ENCODE measurements around the gene NEURL1.

Gene NEURL1, protein sequence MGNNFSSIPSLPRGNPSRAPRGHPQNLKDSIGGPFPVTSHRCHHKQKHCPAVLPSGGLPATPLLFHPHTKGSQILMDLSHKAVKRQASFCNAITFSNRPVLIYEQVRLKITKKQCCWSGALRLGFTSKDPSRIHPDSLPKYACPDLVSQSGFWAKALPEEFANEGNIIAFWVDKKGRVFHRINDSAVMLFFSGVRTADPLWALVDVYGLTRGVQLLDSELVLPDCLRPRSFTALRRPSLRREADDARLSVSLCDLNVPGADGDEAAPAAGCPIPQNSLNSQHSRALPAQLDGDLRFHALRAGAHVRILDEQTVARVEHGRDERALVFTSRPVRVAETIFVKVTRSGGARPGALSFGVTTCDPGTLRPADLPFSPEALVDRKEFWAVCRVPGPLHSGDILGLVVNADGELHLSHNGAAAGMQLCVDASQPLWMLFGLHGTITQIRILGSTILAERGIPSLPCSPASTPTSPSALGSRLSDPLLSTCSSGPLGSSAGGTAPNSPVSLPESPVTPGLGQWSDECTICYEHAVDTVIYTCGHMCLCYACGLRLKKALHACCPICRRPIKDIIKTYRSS

DNA sequence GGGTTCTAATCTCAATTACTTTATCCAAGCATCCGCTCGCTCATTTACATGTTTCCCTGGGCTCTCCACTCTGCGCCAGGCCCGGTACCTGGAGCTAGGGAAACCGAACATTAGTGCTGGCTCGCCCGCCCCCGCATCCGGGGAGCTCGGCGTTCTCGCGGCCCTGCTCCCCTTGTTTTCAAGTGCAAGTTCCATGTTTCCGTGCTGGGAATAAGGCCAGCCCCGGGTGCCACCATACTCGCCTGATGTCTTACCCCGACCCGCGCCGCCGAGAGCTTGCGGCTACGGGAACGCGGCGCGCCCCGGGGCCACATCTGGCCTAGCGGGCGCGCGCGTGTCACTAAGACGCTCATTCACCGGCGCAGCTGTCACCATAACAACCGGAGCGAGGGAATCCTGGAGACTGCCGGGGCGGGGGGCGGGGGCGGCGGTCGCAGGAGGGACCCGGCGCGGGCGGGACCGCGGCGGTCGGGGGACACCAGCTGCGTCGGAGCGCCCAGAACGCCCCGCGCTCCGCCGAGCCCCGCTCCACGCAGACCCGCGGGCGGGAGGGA lies at the start of gene NEURL1:
TSS of gene NEURL1 (plus strand) at position 344 of the 554 bp plus-strand sequence. CDS start 683 bp downstream, outside the sequence.
- DNase-seq (ENCODE audit: low spot score): peak; percentile 40

DNA sequence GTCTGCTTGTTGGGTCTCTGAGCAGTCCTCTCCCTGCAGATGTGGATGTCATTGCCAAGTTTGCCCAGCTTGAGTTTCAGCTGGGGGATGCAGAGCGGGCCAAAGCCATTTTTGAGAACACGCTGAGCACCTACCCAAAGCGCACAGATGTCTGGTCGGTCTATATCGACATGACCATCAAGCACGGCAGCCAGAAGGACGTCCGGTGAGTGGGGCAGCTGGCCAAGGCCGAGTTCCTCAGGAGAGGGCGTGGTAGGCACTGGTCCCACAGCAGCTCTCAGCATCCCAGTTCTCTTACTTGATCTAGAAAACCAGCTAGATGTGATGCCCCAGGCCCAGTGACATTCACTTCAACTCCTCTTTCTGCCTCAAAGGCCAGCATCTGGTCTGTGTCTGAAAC lies 49.0 kb upstream of the NEURL1 start:
- DNase-seq (ENCODE audit: low spot score): no peak

DNA sequence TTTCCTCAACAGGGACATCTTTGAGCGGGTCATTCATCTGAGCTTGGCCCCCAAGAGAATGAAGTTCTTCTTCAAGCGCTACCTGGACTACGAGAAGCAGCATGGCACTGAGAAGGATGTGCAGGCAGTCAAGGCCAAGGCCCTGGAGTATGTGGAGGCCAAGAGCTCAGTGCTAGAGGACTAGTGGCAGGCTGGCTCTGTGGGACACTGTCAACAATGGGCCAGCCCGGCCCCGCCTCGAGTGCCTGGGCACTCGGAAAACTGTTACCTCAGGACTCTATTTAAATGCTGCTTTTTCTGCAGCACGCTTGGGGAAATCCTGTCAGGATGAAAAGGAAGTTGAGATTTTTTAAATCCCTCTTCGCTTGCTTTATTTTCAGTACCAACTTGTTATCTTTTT lies 48.1 kb upstream of the NEURL1 start:
- no peak for DNase-seq (ENCODE audit: low spot score)

DNA sequence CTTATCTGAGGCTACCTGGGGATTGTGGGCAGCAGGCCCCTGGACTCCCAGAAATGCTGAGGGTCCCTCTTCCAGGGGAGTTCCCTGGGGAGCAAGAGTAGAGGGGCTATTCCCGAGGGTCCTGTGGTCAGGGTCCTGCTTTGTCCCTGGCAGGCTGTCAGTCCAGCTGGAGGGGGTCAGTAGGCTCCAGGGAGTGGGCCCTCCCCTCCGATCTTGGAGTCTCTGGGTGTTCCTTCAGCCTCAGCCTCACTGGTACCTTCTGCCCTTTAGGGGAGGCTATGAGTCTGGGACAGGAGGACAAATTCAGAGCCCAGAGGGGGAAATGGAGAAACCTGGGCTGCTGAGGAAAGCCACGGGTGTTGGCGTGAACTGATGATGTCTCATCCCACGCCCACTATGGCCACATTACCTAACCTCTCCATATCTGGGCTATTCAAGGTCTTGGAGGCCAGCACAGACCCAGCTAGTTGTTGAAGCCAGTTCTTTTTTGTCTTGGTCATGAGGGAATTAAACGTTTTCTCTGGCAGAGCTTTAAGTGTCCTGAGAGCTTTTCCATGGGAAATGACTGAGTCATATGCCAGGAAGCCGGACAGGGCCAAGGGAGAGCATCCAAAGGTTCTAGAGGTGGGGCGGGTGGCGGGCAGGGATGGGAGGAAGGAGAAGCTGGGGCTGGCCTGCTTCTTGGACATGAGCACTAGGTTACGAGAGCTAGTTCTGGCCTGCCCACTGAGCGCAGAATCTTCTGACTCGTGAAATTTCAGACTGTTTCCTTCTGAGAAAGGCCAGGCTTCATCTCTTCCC lies 47.5 kb upstream of the NEURL1 start:
- no peak for DNase-seq (ENCODE audit: low spot score)

DNA sequence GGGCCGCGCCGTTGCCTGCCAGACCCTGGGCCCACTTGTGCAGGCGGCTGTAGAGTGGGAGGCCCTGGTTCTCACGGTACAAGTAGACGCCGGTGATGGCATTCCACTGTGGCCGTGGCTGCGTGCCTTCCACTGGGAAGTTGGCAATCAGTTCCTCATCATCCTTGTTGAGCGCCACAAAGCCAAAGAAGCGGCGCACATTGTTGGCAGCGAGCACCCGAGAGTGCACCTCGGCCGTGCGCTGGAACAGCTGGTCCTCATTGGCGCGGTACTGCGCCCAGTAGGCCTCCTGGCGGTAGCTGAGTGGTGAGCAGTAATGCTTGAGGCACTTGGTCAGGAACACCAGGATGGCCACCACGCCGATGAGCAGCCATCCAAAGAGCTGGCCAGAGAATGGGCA lies 46.3 kb upstream of the NEURL1 start:
- DNase-seq (ENCODE audit: low spot score): no peak

DNA sequence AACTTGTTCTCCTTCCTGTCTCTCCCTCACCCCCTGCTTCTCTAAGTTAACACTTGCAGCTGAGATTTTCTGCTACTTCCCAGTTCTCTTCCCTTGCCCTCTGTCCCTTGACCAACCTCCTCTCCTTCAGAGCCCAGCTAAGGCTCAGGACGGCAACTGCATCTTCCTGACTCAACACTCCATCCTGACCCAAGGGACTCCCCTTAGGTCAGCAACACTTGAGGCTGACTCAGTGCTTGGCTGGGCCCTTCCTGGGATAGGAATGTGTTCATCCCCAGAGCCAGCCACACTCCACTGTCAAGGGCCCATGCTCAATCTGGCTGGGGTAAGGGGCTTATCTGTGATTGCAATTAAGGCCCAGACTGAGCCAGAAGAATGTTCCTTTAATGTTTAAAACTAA lies 44.8 kb upstream of the NEURL1 start:
- no peak for DNase-seq (ENCODE audit: low spot score)

DNA sequence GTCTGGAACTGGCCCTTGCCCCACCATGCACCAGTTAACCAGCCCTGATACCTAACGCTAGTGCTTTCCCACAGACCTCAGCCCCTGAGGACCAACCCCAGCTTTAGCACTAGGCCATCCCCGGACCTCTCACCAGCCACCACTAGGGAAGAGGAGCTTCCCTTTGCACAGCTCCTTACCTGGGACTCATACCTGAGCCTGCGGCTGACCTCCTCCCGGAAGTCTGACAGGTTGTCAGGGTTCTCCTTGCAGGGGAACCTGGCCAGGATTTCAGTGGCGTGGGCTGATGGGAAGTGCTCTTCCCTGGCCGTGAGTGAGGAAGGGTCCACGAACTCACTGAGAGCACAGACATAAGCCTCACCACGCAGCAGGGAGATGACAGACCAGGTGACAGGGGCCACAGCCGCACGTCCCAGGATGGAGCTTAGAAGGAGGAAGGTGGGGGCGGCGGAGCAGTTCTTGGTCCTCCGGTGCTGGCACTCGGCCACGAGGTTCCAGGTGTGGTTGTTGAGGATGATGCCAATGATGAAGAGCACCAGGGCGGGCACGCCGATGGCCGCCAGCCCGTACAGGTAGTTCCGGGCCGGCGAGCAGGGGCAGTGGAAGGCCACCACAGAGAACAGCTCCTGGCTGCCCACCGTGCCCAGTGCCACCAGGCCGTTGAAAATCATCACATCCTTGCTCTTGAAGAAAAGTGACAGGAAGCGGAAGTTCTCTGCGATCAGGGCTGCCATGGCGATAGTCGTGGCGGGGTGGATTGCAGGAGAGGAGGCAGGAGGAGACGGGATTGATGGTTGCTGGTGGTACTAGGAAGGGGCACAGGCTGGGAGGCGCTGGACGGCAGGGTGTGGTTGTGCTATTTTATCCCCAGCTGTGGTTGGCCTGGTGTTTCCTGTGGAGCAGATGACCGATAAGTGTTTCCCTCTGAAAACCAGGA lies 44.0 kb upstream of the NEURL1 start:
- DNase-seq (ENCODE audit: low spot score): no peak

DNA sequence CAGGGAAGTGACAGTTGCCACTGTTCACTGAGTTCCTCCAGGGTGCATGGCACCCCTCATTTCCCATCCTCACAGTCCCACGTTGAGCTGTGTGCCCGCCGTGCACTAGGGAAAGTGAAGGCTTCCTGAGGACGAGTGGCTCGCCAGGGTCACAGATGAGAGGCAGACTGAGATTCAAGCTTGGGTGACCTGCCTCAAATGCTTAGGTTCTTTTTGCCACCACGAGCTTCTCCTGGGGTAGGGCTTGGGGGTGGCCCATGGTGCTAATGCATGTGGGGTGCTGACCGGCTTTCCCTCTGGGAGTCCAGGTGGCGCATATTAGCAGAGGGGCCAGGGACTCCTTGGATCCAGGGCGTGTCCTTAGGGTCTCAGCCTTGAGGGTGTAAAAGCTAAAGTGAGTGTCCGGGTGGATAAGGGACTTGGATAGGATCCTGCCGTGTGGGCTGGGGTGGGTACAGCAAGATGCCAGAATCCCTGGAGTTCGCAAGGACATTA lies 43.3 kb upstream of the NEURL1 start:
- DNase-seq (ENCODE audit: low spot score): no peak

DNA sequence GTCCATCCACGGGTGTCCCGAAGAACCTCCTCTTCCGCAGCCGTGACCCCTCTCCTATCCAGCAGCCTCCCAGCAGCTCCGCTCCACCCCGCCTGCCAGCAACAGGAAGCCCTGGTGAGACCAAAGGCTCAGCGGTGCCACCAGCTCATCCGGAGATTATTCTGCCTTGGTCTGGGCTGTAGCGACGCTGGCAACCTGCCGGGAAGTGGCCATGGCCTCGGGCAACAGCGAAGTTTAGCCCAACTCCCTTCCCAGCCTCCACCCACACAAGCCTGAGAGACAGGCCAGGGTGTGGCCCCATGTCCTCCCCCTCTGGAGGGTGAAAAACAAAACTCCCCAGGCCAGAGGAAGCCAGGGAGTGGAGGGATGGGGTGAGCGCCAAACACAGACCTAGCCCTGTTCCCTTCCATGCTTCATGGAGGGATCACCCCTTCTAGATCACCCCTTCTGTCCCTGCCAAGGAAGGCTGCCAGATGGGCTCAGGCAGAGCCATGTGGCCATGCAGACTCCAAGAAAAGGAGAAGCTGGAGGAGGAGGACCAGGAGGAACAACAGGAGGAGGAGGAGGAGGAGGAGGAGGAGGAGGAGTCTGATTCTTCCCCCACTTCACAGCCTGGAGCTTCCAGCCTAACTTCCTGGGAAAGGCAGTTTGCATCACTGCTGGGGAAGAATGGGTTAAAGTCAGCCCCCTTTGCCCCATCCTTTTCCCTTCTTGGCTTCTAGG lies 42.3 kb upstream of the NEURL1 start:
- peak; percentile 54 for DNase-seq (ENCODE audit: low spot score)

DNA sequence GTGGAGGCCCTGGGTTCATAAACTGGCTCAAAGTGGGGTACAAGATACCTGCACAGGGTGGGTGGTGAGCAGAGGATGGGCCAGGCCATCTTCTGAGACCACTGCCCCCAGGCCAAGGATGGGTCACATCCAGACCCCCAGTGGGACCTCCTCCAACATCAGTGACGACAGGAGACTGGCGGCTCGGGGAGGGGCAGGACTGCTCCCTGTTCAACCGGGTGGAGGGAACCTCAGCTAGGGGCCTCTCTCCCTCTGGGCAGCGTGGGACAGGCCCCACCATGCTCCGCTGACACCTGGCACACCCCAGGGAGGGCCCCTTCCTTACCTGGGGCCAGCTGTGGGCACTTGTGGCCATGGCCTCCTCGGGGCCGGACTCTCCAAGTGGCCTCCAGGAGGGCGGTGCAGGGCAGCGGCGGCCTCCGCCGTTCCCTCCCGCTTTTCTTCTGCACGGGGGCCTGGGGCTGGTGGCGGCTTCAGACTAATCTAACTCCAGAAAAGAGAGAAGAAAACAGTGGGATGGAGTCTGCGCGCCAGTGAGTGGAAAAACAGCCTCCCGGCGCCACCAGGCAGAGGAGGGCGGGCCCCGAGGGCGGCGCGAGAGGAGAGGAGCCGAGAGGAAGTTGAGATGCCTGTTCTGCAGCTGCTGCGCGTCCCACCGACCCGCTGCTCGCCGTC lies 41.5 kb upstream of the NEURL1 start, which contains the start of gene CALHM2:
TSS of gene CALHM2 (minus strand) at position 540 of the 675 bp plus-strand sequence. CDS start 2,429 bp downstream, outside the sequence.
- DNase-seq (ENCODE audit: low spot score): peak; percentile 81

DNA sequence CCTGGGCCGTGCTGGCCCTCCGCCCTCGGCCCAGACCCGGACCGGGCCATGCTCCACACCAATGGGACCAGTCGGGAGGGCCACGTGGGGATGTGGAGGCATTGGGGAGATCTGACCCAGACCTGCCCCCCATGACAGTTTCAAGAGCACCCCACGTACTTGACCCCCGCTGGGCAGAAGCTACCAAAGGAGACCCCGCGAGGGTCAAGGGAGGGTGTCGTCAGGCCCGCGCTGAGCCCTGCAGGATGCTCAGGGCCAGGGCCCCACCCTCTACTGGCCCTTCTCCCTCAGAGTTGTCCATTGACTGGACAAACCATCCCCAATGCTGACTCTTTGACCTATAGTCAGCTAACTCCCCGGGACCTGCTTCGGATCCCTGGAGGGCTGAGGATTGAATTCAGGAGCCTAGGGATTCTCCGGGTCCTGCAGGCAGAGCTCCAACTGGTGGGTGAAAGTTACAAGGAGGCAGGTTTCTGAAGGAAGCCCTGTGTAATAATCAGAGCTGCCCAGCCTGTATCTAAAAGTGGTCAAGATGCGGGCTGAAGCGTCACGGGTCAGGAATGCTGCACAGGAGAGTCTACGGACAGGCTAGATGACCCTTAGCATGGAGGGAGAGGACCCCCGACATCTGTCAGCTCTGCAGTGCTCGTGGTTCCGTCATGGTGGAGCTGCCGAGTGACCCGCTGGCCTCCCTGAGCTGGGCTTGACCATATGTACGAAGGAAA lies 40.8 kb upstream of the NEURL1 start:
- DNase-seq (ENCODE audit: low spot score): peak; percentile 47

DNA sequence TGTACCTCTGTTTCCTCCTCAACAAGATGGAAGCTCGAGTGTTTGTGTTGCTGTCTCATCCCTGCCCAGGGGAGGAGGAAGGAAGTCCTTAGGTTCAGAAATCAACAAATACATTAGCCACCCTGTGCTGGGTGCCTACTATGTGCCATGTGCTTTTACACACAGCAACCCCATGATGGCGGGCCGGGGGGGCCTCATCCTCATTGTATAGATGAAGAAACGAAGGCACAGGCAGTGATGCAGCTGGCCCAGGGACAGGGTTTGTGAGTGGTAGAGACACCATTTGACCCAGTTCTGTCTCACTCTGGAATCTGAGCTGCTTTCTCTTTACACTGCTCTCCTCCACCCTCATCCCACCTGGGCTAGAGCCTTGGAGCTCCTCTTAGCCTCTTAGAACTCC lies 39.5 kb upstream of the NEURL1 start:
- DNase-seq (ENCODE audit: low spot score): no peak

DNA sequence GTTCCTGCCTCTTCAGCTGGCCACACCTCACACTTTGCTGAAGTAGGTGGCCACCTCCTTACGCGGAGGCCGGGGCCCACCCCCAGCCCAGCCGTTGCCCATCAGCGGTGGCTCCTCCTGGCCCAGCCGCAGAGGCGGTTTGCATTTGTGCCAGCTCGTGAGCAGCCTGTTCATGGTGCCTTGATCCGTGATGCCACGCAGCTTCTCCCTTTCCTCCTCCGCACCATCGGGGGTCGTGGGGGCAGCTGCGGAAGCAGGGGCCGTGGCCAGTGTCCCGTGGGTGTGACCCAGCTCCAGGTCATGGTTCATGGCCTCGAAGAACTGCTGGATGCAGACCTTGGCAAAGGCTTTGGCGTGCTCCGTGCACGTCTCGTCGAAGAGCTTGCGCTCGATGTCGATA lies 38.3 kb upstream of the NEURL1 start:
- DNase-seq (ENCODE audit: low spot score): no peak

DNA sequence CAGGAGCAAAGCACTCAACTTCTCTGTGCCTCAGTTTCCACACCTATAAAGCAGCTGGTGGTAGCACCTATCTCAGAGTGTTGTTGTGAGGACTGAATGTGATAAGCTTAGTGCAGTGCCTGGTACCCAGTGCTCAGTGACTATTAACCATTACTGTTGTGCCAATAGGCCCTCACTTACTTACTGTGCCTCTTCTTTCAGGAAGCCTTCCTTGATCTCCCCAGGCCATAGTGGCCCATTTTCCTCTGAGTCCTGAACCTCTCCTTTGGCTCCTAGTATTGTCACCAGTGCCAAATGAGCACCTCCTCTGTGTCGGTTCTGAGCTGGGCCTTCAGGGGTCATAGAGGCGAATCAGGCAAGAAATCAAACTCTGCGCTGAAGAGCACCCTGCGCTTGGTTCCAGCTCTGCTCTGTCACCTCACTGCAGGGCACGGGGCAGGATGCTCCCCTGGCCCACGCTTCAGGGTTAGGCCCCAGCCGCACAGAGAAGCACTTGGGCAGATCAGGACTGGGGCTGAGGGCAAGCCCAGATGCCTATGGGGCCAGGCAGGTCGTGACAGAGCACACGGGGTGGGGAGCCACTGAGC lies 37.3 kb upstream of the NEURL1 start:
- no peak for DNase-seq (ENCODE audit: low spot score)

DNA sequence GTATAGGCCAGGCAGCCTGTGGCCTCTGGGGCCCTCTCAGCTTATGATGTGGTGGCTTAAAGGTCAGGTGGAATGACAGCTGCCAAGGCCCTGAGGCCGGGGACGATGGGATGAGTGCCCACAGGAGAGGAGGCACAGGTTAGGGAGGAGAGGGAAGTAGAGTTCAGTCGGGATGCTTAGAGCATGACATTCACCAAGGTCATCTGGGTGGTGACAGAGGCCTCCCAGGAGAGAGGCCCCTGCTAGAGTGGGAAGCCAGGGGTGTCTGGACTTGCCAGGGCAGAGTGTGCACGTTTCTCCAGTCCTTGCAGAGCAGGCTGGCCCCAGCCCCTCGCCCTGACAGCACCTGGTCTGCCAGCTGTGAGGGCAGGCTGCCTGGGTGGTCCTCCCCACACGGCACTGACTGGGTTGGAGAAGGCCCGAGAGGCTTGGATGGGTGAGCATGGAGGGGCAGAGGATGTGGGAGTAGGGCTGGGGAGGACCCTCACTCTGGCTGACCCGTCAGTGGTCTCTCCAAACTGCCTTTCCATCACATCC lies 36.3 kb upstream of the NEURL1 start:
- no peak for DNase-seq (ENCODE audit: low spot score)

DNA sequence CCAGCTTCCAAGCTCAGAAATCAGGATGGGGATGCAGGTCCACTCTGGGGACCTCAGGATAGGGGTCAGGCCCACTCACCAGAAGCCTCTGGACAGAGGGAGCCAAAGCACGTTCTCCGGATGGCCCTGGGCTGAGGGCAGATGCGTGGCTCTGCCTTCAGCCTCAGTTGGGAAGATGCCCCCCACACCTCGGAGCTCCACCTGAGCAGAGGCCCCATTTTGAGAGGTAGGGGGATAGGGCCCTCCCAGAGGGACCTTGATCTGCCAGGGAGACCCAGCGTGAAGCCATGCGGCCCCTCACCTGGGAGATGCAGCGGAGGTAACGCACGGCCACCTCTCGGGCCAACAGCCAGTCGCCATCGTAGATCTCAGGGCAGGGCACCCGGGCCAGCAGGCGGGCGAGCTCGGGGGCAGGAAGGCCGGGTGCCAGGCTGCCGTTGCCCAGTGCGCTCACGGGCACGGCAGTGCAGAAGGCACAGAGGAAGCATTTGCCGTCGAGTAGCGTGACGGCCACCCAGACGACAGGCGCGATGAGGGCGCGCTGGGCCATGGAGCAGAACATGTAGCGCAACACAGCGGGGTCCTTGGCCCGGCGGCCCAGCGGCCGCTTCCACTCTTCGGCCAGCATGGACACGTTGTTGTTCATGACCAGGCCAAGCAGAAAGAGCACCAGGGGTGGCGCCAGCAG lies 35.5 kb upstream of the NEURL1 start:
- no peak for DNase-seq (ENCODE audit: low spot score)

DNA sequence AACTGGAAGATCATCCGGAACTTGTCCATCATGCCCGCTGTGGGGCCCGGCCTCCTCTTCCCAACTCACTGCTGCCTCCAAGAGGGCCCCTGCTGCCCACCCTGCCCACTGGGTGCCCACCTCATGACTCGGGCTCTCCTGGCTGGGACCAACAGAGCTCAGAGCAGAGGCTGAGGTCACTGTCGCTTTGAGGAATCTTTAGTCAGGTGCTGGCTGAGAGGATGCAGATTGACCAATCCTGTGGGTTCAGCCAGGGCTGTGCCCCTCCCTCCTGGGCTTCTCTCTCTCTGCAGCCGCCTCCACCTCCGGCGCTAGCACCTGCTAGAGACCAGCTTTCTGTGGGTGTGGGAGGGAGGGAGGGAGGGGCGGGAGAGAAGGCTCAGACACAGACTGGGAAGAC lies 34.8 kb upstream of the NEURL1 start, which contains the start of gene CALHM1:
TSS of gene CALHM1 (minus strand) at position 181 of the 400 bp plus-strand sequence. CDS start at position 32, 149 bp downstream.
- no peak for DNase-seq (ENCODE audit: low spot score)

DNA sequence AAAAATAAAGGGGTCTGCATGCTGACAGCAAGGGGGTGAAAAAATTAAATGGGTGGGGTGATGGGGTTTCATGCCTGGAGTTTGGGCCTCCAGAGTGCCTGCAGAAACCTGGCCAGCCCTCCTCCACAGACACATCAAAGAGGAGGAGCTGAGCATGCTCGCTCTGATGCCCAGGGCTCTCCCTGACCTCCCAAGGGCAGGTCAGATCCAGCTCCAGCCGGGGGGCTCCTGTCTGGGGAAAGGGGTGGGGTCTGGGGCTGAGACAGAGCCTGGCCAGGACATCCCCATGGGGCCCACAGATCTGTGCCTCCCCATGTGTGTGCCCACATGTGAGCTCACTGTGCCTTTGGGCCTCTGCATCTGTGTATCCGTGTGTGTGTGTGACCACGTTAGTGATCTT lies 33.9 kb upstream of the NEURL1 start:
- no peak for DNase-seq (ENCODE audit: low spot score)

All from HuH-7.5 (cell line).